Left kidney (tissue), 2 donors: ENCODE measurements around the gene PARP16. TPM values are rescaled to one million over a fixed set of nuclear protein-coding genes. Genes with fewer than 3 reads are reported as not detected.
A peak's percentile ranks its signal among the peaks of the same experiment; 100 is the strongest.

Source experiments
- DNase-seq: peaks from one replicate; pipeline ENCODE4 v3.0.0-alpha.2; 2013
- polyA plus RNA-seq: library from polyadenylated mRNA; unstranded; fragments of 120-200 nt; gene quantifications from one replicate; pipeline ENCODE4 v1.2.1, GENCODE V29; 2013; ENCODE audit not compliant: insufficient read length

PARP16 gene
- polyA plus RNA-seq, 1 donor: 17.9 TPM

DNA sequence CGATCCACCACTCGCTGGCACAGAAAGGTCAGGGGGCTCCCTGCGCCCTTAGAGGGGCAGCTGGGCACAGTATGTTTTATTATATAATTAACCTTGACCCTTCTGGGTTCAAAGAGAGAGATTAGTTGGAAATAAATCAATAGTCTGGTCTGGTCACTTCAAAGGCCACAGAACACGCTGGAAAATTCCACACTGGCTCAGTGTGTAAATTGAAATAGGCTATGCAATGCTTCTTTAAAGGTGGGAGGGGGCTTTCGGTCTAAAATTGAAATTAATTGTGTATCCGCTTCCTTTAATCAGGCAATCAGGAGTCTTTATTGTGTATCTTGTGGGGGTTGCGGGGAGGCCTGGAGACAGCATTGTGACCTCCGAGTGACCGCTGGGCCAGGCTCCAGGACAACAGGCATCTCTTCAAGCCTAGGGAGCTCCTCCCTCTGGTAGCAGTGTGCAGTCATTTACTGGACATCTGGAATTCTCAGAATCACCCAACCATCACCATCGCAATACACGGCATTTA is 25.8 kb upstream of the PARP16 start:
- DNase-seq: no peak

DNA sequence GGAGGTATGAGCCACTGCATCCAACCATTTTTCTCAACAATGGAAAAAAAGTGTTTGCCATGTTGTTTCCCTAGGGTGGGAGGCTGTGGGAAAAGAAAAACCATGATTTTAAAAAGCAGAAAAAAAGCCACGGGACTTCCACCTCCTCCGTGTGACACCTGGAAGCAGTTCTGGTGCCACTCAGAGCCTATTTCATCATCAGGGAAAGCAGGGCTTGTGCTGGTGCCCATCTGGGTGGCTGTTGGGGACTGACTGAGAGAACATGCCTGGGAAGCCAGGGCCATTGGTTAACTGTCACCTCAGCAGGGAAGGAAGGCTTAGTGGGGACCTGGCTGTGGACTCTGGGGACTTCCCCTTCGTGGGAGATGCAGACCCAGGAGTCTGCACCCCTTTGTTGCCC is 25.1 kb upstream of the PARP16 start:
- no peak for DNase-seq

DNA sequence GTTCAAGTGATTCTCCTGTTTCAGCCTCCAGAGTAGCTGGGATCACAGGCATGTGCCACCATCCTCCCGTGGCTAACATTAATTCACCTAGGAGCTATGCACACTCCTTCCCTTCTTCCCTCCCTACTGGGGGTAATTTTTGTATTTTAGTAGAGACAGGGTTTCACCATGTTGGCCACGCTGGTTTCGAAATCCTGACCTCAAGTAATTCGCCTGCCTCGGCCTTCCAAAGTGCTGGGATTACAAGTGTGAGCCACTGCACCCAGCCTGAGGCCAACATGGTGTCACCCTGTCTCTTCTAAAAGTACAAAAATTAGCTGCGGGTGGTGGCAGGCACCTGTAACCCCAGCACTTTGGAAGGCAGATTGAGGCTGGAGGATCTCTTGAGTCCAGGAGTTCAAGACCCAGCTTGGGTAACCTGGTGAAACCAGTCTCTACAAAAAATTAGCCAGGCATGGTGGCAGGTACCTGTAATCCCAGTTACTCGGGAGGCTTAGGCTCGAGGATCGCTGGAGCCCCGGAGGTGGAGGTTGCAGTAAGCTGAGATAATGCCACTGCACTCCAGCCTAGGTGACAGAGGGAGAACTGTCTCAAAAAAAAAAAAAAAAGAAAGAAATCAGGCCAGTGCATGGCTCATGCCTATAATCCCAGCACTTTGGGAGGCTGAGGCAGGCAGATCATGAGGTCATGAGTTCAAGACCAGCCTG is 23.9 kb upstream of the PARP16 start:
- no peak for DNase-seq

DNA sequence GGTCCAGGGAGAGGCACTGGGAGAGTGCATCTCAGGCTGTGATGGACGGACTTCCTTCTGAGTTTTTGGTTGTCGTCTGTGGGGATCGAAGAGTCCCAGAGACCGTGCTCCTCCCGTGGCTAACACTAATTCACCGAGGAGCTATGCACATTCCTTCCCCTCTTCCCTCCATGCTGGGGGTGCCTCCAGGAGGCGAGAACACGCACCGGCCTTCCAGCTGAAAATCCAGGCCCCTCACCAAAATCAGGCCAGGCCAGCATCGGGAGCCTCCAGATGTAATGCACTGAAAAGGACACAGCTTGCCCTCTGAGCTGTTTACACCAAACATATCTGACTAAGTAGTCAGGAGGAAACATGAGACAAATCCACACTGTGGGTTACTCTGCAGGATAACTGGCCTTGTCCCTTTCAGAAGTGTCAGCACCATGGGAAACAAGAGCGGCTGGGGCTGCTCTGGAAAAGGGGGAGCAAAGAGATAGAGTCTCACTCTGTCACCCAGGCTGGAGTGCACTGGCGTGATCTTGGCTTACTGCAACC is 23.3 kb upstream of the PARP16 start:
- no peak for DNase-seq

DNA sequence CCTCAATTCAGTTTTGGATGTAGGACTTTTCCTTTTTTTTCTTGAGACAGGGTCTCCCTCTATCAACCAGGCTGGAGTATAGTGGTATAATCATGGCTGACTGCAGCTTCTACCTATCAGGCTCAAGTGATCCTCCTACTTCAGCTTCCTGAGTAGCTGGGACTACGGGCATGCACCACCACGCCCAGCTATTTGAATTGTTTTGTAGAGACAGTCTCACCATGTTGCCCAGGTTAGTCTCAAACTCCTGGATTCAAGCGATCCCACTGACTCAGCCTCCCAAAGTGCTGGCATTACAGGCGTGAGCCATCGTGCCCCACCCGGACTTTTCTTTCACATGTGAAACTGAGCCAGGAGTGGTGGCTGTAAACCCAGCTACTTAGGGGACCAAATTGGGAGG is 21.3 kb upstream of the PARP16 start:
- no peak for DNase-seq

DNA sequence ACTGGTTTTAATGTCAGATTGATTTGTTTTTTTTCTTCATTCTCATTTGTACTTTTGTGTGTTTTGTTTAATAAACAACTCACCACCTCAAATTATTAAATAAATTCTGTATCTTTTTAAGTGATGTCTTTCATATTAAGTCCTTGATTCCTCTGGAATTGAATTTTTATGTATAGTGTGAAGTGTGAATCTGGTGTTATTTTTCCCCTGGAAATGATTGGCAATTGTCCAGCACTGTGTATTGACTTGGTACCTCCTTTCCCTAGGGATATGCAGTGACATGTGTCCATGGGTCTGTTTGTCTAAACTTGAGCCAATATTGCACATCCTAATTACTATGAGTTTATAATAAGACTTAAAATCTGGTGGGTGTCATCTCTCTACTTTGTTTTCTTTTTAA is 19.9 kb upstream of the PARP16 start:
- no peak for DNase-seq

DNA sequence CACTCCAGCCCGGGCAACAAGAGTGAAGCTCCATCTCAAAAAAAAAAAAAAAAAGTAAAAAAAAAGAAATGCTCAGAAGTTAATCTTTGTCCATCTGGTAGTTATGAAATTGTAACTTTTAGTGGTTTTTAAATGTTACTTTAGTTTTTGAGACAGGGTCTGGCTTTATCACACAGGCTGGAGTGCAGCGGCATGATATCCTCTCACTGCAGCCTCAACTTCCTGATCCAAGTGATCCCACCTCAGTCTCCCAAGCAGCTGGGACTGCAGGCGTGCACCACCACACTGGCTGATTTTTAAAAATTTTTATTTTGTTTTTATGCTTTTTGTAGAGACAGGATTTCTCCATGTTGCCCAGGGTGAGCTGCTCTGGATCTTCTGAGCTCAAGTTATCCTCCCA is 19.1 kb upstream of the PARP16 start:
- no peak for DNase-seq

DNA sequence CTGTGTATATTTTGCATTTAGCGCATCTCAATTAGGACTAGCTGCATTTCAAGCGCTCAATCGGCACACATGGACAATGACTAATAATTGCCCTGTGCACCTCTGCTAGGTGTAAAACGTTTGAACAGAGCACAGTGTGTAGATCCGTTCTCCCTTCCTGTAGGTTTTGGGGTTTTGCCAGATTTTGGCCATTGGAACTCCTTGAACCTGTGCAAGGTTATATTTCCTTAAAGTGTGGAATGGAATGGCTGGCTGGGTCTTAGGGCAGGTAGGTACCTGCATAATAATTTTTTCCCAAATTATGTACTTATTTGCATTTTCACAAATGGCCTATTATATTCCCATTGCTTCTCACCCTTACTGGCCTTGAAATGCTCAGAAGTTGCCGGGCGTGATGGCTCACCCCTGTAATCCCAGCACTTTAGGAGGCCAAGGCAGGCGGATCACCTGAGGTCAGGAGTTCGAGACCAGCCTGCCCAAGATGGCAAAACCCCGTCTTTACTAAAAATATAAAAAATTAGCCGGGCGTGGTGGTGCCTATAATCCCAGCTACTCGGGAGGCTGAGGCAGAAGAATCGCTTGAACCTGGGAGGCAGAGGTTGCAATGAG is 18.6 kb upstream of the PARP16 start:
- no peak for DNase-seq

DNA sequence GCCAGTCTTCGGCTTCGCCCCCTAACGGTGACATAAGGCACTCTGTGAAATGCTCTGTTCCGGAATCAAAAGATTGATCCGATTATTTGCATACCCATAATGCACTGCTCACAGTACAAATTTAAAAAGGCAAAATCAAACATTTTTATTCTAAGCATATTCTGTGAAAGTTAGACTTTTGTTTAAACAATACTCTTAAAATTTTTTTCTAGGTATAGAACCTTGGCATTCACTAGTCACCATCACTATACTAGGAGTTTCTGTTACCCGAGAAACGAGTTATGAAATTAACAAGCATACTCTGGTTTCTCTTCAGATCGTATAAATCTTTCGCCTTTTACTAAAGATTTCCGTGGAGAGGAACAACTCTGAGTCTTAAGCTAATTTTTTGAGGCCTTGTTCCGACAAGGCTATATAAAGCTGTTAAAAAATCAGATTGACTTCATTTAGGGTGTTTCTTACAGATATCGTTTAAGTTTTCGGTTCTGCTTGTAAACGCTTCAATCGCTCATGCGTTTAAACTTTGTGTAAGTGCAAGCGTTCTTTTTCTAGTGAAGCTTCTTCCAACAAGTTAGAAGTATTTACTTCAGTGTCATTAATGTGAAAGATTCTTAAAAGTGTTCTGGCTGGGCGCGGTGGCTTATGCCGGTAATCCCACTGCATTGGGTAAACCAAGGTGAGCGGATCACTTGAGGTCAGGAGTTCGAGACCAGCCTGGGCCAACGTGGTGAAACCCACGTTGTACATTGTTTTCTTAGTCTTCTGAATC is 17.9 kb upstream of the PARP16 start, which contains the start of gene RNU5B-1:
TSS of gene RNU5B-1 (plus strand) at position 297 of the 769 bp plus-strand sequence.
- peak; percentile 94 for DNase-seq

DNA sequence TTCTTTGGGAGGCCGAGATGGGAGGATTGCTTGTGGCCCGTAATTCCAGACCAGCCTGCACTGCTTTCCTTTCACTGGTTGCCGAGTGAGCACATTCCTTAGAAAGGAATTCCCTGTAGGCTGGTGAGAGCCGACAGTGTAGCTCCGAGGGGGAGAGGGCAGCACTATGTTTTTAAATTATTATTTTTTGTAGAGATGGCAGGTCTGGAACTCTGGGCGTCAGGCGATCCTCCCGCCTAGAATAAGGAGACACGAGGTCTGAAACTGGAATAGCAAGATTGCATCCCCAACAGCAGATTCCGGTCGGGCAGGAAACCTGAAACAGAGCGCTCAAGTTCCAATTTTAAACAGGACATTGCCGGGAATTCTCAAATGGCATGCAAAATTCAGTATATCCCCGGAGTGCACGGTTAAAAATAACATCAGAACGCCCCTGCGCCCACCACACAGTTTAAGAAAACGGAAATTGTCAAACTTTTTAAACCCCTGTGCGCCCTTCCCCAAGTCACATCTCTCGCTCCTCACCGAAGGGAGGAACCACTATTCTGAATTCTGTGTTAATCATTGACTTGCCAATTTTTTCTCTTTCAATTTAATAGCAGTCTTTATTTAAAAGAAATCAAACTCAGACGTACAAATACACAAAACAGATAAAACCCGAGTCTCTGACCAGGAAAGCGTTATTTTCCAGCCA is 17.2 kb upstream of the PARP16 start:
- peak; percentile 69 for DNase-seq

DNA sequence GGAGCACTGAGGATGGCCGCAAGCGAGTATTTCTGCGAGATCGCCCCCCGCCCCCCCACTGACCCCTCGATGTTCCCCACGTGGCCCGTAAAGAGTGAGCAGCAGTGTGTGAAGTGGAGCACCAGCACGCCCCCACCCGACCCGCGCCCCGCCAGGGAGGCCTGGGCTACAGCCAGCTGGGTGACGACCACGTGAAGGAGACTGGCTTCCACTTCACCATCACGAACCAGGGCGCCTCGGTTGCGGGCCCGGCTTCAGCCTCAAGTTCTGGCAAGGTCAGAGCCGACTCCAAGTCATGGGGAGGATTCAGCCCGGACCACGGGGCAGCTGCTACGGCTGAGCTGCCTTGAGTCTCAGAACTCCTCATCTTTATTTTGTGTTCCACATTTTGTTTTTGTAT is 15.4 kb upstream of the PARP16 start:
- no peak for DNase-seq

DNA sequence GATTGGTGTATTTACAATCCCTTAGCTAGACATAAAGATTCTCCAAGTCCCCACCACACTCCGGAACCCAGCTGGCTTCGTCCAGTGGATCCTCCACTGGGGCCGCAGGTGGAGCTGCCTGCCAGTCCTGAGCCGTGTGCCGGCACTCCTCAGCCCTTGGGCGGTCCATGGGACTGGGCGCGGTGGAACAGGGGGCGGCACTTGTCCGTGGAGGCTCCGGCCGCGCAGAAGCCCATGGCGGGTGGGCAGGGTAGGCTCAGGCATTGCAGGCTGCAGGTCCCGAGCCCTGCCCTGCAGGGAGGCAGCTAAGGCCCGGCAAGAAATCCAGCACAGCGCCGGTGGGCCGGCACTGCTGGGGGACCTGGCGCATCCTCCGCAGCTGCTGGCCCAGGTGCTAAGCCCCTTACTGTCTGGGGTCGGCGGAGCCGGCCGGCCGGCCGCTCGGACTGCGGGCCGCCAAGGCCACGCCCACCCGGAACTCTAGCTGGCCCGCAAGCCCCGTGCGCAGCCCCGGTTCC is 14.3 kb upstream of the PARP16 start:
- no peak for DNase-seq

DNA sequence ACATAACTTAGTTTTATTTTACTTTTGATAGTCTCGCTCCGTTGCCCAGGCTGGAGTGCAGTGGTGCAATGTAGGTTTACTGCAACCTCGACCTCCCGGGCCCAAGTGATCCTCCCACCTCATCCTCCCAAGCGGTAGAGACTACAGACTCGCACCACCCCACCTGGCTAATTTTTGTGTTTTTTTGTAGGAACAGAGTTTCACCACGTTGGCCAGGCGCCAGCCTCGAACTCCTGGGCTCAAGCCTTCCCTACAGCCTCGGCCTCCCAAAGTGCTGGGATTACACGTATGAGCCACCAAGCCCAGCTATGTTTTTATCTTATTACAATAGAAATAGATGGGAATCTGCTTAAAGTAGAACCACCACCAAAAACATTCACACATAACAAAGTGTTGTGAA is 12.0 kb upstream of the PARP16 start:
- no peak for DNase-seq

DNA sequence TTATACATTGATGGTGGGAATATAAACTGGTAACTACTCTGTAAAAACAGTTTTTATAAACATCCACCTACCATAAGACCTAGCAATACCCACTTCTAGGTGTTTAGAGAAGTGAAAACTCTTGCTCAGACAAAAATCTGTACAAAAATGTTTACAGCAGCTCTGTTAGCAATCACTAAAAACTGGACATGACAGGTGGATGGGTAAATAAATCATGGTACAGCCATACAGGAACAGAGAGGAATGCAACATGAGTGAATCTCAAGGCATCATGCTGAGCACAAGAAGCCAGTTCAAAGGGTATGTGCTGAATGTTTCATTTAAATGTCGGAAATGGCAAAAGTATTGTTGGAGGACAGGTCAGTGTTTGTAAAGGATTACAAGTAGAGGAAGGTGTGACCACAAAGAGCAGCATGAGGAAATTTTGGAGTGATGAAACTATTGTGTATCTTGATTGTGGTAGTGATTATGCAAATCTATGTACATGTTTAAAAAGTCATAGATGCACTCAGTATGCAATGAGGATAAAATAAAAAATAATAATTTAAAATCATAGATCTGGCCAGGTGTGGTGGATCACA is 6.3 kb upstream of the PARP16 start:
- DNase-seq: no peak

DNA sequence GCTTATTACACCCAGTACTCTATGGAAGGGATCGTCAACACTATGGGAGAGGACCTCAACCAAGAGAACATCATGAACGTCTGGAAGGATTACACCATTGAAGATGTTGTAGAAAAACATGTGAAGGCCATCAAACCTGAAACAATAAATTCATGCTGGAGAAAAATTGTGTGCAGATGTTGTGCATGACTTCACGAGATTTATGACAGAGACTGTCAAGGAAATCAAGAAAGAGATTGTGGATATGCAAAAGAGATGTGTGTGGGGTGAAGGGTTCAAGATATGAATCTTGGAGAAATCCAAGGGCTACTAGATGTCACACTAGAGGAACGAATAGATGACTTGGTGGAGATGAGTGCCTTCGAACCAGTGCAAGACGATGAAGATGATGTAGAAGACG is 3.5 kb upstream of the PARP16 start:
- no peak for DNase-seq

DNA sequence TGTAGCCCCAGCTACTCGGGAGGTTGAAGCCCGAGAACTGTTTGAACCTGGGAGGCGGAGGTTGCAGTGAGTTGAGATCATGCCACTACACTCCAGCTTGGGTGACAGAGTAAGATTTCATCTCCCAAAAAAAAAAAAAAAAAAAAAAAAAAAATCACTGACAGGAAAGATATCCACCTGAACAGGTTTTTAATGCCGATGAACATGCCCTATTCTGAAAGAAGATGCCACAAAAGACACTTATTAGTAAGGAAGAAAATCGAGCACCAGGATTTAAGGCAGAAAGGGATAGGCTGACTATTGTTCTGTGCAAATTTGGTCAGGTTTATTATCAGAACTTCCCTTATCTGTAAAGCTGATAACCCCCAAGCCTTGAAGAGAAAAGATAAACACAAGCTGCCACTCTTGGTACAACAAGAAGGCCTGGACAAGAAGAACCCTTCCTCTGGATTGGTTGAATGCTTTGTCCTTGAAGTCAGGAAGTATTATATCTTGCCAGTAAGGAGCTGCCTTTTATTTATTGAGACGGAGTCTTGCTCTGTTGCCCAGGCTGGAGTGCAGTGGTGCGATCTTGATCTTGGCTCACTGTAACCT is 2.7 kb upstream of the PARP16 start:
- DNase-seq: no peak

DNA sequence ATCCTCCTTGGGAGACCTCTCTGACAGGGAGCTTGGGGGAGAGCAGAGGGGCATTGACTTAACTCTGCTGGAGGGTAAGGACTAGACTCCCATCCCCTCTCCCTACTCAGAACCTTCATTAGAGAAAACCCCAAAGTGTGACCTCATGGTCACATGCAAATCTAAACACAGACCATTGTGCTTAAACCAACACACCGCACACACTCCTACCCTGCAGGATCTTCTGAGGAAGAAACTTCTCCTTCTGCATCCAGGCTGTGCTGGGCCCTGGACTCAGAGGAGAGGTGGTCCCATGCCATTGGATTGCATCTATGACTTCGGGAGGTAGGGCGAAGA is 805 bp upstream of the PARP16 start:
- DNase-seq: no peak

DNA sequence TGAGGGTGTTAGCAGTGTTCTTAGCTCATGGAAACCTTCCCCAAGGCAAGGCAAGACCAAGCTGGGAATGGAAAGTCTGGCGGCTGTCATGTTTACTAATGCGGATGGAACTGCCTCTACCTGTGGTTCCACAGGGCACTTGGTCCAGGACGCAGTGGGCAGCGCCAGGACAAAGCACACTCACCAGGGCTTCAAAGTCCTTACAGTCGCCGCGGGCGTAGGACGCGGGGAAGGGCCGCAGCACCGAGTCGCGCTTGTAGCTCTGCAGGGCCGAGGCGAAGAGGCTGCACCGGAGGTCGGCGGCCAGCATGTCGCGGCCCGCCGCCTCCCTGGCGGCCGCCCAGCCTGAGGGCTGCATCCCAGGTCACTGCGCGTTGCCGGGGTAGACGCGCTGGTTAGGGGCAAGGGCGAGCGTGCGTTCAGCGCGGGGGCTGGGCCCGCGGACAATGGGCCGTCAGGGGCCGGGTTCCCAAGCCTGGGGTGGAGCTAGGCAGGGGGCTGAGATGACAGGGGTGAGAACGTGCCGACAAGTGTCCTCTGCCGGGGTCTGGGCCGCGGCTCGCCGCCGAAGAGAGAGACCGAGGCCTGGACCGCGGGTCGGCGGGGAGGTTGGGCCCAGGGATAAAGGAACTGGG is 497 bp downstream of the PARP16 start:
- no peak for DNase-seq

DNA sequence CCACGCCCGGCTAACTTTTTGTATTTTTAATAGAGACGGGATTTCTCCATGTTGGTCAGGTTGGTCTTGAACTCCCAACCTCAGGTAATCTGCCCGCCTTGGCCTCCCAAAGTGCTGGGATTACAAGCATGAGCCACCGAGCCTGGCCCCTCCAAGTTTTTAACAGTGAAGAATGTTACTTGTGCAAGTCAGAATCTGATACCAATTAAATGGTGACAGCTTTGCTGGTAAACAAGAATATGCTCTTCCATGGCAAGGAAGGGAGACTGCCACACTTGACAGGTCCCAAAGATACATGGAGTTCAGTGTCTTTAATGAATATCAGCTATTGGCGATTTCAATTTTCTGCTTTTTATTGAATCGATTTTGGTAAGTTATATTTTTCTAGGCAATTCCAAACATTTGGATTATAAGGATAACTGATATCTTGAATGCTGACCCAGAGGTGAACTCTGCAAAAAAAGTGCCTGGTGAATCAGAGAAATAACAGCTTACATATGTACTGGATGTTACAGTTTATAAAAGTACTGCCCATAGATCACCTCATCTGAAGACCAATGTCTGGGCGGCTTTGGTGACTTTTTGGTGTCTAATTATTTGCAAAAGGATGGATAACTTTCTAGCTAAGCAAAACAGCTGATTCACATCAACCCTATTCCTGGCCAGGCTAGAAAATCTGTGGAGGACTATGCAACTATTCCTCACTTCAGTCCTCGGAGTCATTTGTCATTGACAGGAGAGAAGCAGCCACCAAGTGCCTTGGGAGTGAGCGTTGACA is 1.2 kb downstream of the PARP16 start:
- DNase-seq: no peak

DNA sequence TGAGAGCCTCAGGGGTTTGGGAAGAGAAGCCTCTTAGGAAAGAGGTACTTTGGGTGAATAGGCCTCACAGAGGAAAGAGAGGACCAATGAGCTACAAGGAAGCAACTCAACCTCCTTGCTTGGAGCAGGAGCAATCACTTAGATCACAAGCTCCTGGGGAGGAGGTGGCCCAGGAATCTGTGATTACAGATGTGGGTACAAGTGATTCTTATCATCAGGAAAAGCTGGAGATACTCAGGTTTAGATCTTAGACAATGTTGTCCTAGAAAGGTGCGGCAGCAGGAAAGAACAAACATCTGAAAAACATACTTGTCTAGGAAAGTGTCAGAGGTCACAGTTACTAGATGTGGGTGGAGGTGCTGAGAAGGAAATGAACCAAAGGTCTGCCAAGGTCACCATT is 8.2 kb downstream of the PARP16 start:
- no peak for DNase-seq
